ENCODE measurements around the gene SLC39A9.
"Not testable (repeated sequence)": the region's sequence is repeated elsewhere in the genome, so short reads cannot be mapped to it uniquely, and the experiment has no call there.

SLC39A9 gene

DNA sequence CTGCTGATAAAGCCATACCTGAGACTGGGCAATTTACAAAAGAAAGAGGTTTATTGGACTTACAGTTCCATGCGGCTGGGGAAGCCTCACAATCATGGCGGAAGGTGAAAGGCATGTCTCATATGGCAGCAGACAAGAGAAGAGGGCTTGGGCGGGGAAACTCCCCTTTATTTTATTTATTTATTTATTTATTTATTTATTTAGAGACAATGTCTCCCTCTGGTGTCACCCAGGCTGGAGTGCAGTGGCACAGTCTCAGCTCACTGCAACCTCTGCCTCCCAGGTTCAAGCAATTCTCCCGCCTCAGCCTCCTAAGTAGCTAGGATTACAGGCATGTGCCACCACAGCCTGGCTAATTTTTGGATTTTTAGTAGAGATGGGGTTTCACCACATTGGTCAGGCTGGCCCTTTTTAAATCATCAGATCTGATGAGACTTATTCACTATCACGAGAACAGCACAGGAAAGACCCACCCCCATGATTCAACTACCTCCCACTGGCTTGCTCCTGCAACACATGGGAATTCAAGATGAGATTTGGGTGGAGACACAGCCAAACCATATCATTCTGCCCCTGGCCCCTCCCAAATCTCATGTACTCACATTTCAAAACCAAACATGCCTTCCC, 78.4 kb downstream of the SLC39A9 start:
- not testable (repeated sequence) for DNase-seq (ENCODE audit: low spot score)

DNA sequence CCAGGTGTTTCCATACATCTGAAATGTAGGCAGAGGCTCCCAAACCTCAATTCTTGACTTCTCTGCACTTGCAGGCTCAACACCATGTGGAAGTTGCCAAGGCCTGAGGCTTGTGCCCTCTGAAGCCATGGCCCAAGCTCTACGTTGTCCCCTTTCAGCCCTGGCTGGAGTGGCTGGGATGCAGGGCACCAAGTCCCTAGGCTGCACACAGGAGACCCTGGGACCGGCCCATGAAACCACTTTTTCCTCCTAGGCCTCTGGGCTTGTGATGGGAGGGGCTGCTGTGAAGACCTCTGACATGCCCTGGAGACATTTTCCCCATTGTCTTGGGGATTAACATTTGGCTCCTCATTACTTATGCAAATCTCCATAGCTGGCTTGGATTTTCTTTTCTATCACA, 79.6 kb downstream of the SLC39A9 start:
- not testable (repeated sequence) for DNase-seq (ENCODE audit: low spot score)

GRCh38 chr14:69479696-69480095, 81.2 kb downstream of the SLC39A9 start:
- DNase-seq (ENCODE audit: low spot score): no peak

- no peak for DNase-seq (ENCODE audit: low spot score)
Measured at GRCh38 chr14:69480136-69480535, 81.6 kb downstream of the SLC39A9 start.

- DNase-seq (ENCODE audit: low spot score): no peak
Measured at GRCh38 chr14:69481815-69482568, 83.5 kb downstream of the SLC39A9 start.

DNA sequence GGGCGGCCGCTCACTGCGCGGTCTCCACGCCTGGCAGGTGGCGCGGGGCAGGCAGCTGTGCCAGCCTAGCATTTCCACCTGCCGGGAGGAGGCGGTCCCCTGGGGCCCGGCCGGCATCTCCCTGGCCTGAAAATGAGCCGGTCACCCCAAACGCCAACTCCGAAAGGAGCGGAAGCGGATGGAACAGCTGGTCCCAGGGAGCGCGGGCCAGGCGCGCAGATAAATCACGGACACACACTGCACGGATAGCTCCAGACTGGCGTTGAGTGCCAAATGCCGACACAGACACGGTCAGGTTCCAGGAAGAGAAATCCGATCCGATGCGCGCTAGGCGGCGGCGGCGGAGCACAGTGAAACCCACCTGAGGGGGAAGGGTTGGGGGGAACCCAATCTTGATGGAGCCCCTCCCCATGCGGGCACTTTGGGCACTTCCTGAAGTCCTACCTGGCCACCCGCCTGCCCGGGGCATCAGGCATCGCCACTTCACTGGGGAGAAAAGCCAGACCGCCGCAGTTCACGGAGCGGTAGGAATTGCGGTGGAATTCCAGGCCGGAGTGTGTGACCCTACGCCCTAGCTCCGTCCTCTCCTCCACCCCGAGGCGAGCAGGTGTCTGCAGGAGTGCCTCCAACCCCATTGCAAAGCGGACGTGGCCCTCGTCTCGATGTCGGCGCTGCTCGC, 85.4 kb downstream of the SLC39A9 start:
- no peak for DNase-seq (ENCODE audit: low spot score)

DNA sequence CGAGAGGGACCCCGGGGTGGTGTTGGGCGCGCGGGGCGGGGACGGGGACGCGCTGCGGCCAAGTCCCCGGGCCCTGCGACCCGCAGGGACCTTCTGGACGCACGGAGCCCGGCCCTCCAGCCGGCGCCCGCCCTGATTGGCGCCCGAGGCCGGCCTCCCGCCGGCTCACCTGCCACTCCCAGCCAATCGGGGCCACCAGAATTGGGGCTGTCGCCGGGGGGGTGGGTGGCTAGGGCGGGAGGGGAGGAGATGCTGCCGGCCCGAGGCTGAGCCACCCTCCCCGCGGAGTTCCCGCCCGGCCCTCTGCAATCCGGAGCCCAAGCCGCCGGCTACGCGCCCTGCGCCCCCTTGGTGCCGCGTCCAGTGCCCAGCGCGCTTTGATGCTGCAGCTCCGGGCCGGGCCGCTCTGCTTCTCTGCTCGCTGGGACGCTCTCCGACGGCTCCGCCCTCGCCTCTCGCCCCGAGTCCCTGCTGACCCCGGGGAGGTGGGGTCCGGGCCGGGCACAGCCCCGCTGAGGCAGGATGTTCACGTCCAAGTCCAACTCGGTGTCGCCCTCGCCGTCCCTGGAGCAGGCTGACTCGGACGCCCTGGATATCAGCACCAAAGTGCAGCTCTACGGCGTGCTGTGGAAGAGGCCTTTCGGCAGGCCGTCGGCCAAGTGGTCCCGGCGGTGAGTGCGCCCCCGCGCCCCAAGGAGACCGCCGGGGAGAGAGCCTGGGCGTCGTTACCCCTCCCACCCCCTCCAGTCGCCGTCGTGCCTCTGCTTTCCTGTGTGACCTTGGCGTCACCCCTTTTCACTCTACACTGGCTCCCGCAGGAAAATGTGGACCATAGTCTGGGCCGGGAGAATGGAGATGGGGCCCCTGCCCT, 86.2 kb downstream of the SLC39A9 start, which contains the start of gene PLEKHD1:
Gene PLEKHD1 (plus strand): TSS at position 285 of the 871 bp plus-strand sequence. CDS start 238 bp downstream, at position 523.
- DNase-seq (ENCODE audit: low spot score): no peak

GRCh38 chr14:69485315-69485660, 86.8 kb downstream of the SLC39A9 start:
- no peak for DNase-seq (ENCODE audit: low spot score)

- no peak for DNase-seq (ENCODE audit: low spot score)
Measured at GRCh38 chr14:69485701-69486100, 87.2 kb downstream of the SLC39A9 start.

DNA sequence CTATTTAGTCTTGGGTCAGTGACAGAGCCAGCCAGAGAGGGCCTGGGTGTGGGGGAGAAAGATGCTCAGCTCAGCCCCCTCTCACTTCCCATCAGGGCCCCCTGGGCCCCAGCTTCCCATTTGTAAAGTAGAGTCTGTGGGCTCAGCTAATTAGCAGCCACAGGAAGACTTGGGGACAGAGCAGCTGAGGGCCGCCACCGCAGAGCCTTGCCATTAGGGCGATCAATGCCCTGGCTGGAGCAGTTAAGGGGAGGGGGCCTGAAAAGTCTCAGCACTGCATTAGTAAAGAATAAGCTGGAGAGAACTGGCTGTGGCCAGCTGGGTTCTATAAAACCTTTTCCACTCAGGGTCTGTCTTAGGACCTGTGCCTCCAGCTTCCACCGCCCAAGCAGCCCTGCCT, 88.7 kb downstream of the SLC39A9 start:
- no peak for DNase-seq (ENCODE audit: low spot score)

GRCh38 chr14:69487771-69488170, 89.3 kb downstream of the SLC39A9 start:
- DNase-seq (ENCODE audit: low spot score): no peak

DNA sequence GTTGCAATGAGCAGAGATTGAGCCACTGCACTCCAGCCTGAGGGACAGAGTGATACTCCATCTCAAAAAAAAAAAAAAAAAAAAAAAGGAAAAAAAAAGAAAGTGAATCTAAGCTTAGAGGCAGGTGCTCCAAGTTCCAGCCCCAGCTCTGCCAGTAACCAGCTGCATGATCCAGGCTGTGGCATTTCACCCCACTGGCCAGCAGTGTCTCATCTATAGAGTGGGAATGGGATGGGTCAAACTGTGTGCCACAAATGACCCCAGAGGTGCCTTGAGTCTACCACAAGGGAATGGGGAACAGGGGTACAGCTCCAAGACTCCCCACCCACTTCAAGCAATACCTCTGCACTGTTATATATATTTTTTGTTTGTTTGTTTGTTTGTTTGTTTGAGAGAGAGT, 91.0 kb downstream of the SLC39A9 start:
- no peak for DNase-seq (ENCODE audit: low spot score)

GRCh38 chr14:69490219-69490918, 91.9 kb downstream of the SLC39A9 start:
- no peak for DNase-seq (ENCODE audit: low spot score)

DNA sequence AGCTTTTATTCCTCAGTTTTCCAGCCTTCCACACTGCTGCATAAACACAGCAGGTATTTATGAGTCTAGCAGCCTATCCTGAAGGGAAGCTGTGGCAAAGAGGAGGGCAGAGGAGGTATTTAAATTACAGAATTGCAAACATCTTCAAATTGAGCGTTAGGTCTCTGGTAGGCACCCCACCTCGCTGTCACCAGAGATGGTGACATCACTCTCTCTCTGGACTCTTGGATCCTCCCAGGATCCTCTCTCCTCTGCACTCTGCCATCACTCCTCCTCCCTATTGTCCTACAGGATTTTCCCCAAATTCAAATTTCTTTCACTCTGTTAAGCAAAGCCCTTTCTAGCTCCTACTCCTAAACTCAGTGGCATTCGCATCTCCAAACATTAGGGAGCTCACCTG, 92.7 kb downstream of the SLC39A9 start:
- DNase-seq (ENCODE audit: low spot score): no peak

DNA sequence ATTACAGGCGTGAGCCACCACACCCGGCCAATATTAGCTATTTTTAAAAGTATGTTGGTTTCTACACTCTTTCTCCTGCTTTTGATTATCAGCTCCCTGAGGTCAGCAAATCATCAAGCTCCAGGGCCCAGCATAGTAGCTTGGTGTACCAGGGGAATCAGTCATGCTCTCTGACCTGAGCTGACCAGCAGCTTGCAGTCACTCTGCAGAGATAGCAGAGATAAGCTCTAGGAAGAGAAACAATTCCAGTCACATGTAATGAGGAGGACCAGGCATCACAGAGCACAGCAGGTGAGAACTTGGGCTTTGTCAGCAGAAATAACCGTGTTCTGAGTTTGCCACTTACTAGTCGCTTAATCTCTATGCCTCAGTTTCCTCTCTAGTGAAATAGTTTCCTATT, 94.5 kb downstream of the SLC39A9 start:
- DNase-seq (ENCODE audit: low spot score): no peak

- DNase-seq (ENCODE audit: low spot score): no peak
Measured at GRCh38 chr14:69493791-69494190, 95.3 kb downstream of the SLC39A9 start.

- no peak for DNase-seq (ENCODE audit: low spot score)
Measured at GRCh38 chr14:69495341-69495921, 96.9 kb downstream of the SLC39A9 start.

DNA sequence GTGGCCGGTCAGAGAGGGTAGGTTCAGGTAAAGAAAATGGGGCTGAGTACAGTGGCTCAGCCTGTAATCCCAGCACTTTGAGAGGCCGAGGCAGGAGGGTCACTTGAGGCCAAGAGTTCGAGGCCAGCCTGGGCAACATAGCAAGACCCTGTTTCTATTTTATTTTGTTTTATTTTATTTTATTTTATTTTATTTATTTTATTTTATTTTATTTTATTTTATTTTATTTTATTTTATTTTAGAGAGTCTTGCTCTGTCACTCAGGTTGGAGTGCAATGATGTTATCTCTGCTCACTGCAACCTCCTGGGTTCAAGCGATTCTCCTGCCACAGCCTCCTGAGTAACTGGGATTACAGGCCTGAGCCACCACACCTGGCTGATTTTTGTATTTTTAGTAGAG, 99.4 kb downstream of the SLC39A9 start:
- DNase-seq (ENCODE audit: low spot score): not testable (repeated sequence)

DNA sequence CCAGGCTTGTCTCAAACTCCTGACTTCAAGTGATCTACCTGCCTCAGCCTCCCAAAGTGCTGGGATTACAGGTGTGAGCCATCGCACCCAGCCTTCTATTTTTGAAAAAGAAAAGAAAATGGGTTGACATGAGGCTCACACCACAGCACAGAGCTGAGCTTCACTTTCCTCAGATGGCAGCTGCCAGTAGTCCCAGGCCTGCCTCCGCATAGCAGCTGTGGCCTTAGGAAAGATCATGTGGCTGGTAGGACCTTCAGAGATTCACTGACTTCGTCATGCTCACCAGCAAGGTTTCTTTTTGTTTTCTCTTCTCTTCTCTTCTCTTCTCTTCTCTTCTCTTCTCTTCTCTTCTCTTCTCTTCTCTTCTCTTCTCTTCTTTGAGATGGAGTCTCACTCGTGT, 99.8 kb downstream of the SLC39A9 start:
- not testable (repeated sequence) for DNase-seq (ENCODE audit: low spot score)

DNA sequence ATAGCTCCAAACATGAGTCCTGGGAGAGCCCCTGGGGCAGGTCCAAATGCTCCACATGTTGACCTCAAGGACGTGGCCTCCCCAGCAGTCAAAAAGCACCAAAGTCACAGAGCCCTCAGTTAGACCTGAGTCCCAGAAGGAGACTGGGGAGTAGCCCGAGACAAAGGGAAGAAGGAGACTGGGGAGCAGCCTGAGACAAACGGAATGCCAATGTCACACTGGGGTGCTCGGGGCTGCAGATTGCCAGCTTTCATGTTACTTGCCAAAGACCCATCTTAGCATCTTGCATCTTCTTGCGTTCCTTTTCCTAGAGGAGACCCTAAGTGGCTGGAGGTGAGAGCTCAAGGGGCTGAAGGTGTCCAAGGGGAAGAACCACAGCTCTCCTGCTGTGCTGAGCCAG, 100.9 kb downstream of the SLC39A9 start:
- DNase-seq (ENCODE audit: low spot score): no peak

- no peak for DNase-seq (ENCODE audit: low spot score)
Measured at GRCh38 chr14:69500096-69500495, 101.6 kb downstream of the SLC39A9 start.
